Neural cell (in vitro differentiated cells): Measurements from ENCODE around the gene CDK11A.
"Not testable (repeated sequence)": the region's sequence is repeated elsewhere in the genome, so short reads cannot be mapped to it uniquely, and the experiment has no call there.

Experiments used
- EP300 ChIP-seq: fragments of 450-650 bp; conservative IDR thresholded peaks from 2 replicates; pipeline ENCODE4 v1.6.1; 2014; ENCODE audit warnings: antibody characterized with exemption, mild to moderate bottlenecking, moderate library complexity; ENCODE audit not compliant: poor library complexity, severe bottlenecking
- EZH2 ChIP-seq: fragments of 200-600, 300-800 bp; shearing (Covaris generic), sonication (generic); IDR thresholded peaks from 2 replicates; pipeline ENCODE4 v1.6.1; 2014; ENCODE audit warnings: antibody characterized with exemption, low read length, borderline replicate concordance, mild to moderate bottlenecking; ENCODE audit not compliant: insufficient read depth, poor library complexity, severe bottlenecking
- MXI1 ChIP-seq: fragments of 450-650 bp; conservative IDR thresholded peaks from 2 replicates; pipeline ENCODE4 v1.6.1; 2014; ENCODE audit warnings: antibody characterized with exemption, mild to moderate bottlenecking; ENCODE audit not compliant: poor library complexity, severe bottlenecking
- POLR2AphosphoS5 ChIP-seq: IDR thresholded peaks from 2 replicates; pipeline ENCODE4 v1.6.1; 2012
- RAD21 ChIP-seq: fragments of 450-650 bp; conservative IDR thresholded peaks from 2 replicates; pipeline ENCODE4 v1.6.1; 2014; ENCODE audit warnings: antibody characterized with exemption, mild to moderate bottlenecking, moderate library complexity
- SMC3 ChIP-seq: fragments of 450-650 bp; conservative IDR thresholded peaks from 2 replicates; pipeline ENCODE4 v1.6.1; 2014; ENCODE audit warnings: antibody characterized with exemption, mild to moderate bottlenecking, moderate library complexity; ENCODE audit not compliant: poor library complexity
- TAF1 ChIP-seq: IDR thresholded peaks from 2 replicates; pipeline ENCODE4 v1.6.1; 2012; ENCODE audit warnings: low read depth
- TF ChIP-seq, protein P1 (sequence below): fragments of 450-650 bp; IDR thresholded peaks from 2 replicates; pipeline ENCODE4 v1.5.1; 2014; ENCODE audit warnings: antibody characterized with exemption, mild to moderate bottlenecking, moderate library complexity; ENCODE audit not compliant: poor library complexity, severe bottlenecking
- TF ChIP-seq, protein P2 (sequence below): IDR thresholded peaks from 2 replicates; pipeline ENCODE4 v1.6.1; 2012; ENCODE audit warnings: borderline replicate concordance

DNA sequence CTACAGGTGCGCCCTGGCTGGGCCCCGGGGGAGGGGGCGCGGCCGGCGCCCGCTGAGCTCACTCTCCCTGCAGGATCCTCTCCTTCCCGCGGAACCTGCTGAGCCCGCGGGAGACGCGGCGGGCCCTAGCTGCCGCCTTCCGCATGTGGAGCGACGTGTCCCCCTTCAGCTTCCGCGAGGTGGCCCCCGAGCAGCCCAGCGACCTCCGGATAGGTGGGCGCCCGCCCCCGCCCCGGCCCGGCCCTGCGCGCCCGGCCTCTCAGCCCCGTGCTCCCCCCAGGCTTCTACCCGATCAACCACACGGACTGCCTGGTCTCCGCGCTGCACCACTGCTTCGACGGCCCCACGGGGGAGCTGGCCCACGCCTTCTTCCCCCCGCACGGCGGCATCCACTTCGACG, 24.1 kb downstream of the CDK11A start:
- TF ChIP-seq EZH2, POLR2AphosphoS5, EP300, TAF1, SMC3, RAD21, MXI1: not testable (repeated sequence)
- TF ChIP-seq, protein P1, sequence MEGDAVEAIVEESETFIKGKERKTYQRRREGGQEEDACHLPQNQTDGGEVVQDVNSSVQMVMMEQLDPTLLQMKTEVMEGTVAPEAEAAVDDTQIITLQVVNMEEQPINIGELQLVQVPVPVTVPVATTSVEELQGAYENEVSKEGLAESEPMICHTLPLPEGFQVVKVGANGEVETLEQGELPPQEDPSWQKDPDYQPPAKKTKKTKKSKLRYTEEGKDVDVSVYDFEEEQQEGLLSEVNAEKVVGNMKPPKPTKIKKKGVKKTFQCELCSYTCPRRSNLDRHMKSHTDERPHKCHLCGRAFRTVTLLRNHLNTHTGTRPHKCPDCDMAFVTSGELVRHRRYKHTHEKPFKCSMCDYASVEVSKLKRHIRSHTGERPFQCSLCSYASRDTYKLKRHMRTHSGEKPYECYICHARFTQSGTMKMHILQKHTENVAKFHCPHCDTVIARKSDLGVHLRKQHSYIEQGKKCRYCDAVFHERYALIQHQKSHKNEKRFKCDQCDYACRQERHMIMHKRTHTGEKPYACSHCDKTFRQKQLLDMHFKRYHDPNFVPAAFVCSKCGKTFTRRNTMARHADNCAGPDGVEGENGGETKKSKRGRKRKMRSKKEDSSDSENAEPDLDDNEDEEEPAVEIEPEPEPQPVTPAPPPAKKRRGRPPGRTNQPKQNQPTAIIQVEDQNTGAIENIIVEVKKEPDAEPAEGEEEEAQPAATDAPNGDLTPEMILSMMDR, result not testable (repeated sequence)
- TF ChIP-seq, protein P2, sequence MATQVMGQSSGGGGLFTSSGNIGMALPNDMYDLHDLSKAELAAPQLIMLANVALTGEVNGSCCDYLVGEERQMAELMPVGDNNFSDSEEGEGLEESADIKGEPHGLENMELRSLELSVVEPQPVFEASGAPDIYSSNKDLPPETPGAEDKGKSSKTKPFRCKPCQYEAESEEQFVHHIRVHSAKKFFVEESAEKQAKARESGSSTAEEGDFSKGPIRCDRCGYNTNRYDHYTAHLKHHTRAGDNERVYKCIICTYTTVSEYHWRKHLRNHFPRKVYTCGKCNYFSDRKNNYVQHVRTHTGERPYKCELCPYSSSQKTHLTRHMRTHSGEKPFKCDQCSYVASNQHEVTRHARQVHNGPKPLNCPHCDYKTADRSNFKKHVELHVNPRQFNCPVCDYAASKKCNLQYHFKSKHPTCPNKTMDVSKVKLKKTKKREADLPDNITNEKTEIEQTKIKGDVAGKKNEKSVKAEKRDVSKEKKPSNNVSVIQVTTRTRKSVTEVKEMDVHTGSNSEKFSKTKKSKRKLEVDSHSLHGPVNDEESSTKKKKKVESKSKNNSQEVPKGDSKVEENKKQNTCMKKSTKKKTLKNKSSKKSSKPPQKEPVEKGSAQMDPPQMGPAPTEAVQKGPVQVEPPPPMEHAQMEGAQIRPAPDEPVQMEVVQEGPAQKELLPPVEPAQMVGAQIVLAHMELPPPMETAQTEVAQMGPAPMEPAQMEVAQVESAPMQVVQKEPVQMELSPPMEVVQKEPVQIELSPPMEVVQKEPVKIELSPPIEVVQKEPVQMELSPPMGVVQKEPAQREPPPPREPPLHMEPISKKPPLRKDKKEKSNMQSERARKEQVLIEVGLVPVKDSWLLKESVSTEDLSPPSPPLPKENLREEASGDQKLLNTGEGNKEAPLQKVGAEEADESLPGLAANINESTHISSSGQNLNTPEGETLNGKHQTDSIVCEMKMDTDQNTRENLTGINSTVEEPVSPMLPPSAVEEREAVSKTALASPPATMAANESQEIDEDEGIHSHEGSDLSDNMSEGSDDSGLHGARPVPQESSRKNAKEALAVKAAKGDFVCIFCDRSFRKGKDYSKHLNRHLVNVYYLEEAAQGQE, result not testable (repeated sequence)
